GM12878 (cell line): Measurements from ENCODE around the gene CARMIL3. TPM values are rescaled to one million over a fixed set of nuclear protein-coding genes. Genes with fewer than 3 reads are reported as not detected.

Experiments
- ATAC-seq: fragments of 200-7000 bp; cut with Tn5 transposase; 3 replicates; pipeline ENCODE4 v1.9.1; 2020; ENCODE audit warnings: mild to moderate bottlenecking, moderate library complexity
- BruUV-seq: library from RNA; stranded (reverse); fragments of 400-500 nt; replicated peaks from 2 replicates; lab custom pipeline; 2021; lab: Mats Ljungman, UMichigan
- CTCF ChIA-PET: fragments of 300-600 bp; sonication (Branson Sonifier 250); formaldehyde crosslinking; extraction: SDS; loops from one replicate; lab custom pipeline; 2021; ENCODE audit warnings: inconsistent platforms; lab: Yijun Ruan, JAX
- POLR2A ChIA-PET: fragments of 350-600 bp; formaldehyde crosslinking; extraction: SDS; loops from one replicate; lab custom pipeline; 2021; ENCODE audit warnings: inconsistent platforms; lab: Charles Lee
- RAD21 ChIA-PET: fragments of 300-600 bp; sonication (Branson Sonifier 250); formaldehyde crosslinking; loops from one replicate; lab custom pipeline; 2023; ENCODE audit warnings: antibody characterized with exemption; ENCODE audit not compliant: unreplicated experiment; lab: Charles Lee
- SMC1A ChIA-PET: fragments of 300-600 bp; sonication (Branson Sonifier 250); formaldehyde crosslinking; loops from one replicate; lab custom pipeline; 2023; ENCODE audit not compliant: unreplicated experiment, uncharacterized antibody; lab: Charles Lee
- DNase-seq: peaks from one replicate; pipeline ENCODE4 v3.0.0-alpha.2; 2011; ENCODE audit warnings: low read depth, low spot score
- FAIRE-seq: peaks from 3 replicates; lab custom pipeline; 2011; peaks lifted over from hg19 to GRCh38; lab: Jason Lieb, UNC
- H2AFZ ChIP-seq: 2 replicates; pipeline ENCODE4 v1.6.0; 2011; ENCODE audit warnings: low read depth, low read length, control low read depth; ENCODE audit not compliant: control insufficient read depth
- H3K27ac ChIP-seq: 2 replicates; pipeline ENCODE4 v1.5.1; 2011; ENCODE audit warnings: control low read depth; ENCODE audit not compliant: control insufficient read depth, insufficient read depth
- H3K27me3 ChIP-seq, 2 experiments: replicated peaks in 1 of 2; 2 replicates each; pipeline versions ENCODE4 v1.6.0 to v1.6.1; 2011; ENCODE audit warnings: low read length in 1 of 2; ENCODE audit not compliant: control insufficient read depth in 2 of 2, insufficient read depth in 2 of 2
- H3K36me3 ChIP-seq, 2 experiments: 2 replicates each; pipeline ENCODE4 v1.5.1; 2011; ENCODE audit warnings: low read length in 1 of 2; ENCODE audit not compliant: control insufficient read depth in 2 of 2, insufficient read depth in 2 of 2
- H3K4me1 ChIP-seq: 2 replicates; pipeline ENCODE4 v1.6.1; 2011; ENCODE audit warnings: mild to moderate bottlenecking, low read length, moderate library complexity, mixed read lengths; ENCODE audit not compliant: control insufficient read depth, insufficient read depth
- H3K4me2 ChIP-seq: 2 replicates; pipeline ENCODE4 v1.6.0; 2011; ENCODE audit warnings: control low read depth; ENCODE audit not compliant: control insufficient read depth, insufficient read depth
- H3K4me3 ChIP-seq: fragments of 200-600 bp; sonication (generic); 2 replicates; pipeline ENCODE4 v1.5.1; 2016
- H3K79me2 ChIP-seq: 2 replicates; pipeline ENCODE4 v1.6.0; 2011; ENCODE audit warnings: low read length; ENCODE audit not compliant: control insufficient read depth, insufficient read depth
- H3K9ac ChIP-seq: 2 replicates; pipeline ENCODE4 v1.8.0; 2011; ENCODE audit warnings: low read length, control low read depth, mixed read lengths; ENCODE audit not compliant: control insufficient read depth, insufficient read depth
- H3K9me3 ChIP-seq: replicated peaks from 3 replicates; pipeline ENCODE4 v1.5.1; 2011; ENCODE audit warnings: mild to moderate bottlenecking, low read length; ENCODE audit not compliant: control insufficient read depth, insufficient read depth
- H4K20me1 ChIP-seq: 2 replicates; pipeline ENCODE4 v1.6.0; 2011; ENCODE audit not compliant: control insufficient read depth, insufficient read depth
- ATF3 ChIP-seq: IDR thresholded peaks from 2 replicates; pipeline ENCODE4 v1.6.1; 2011; ENCODE audit warnings: low read depth, mild to moderate bottlenecking, low read length, moderate library complexity, borderline replicate concordance; ENCODE audit errors: extremely low read depth
- ATF7 ChIP-seq: fragments of 450-650 bp; IDR thresholded peaks from 2 replicates; pipeline ENCODE4 v1.6.1; 2016; ENCODE audit warnings: low read depth, mild to moderate bottlenecking
- ELK1 ChIP-seq: IDR thresholded peaks from 2 replicates; pipeline ENCODE4 v1.6.1; 2012; ENCODE audit warnings: low read depth, low read length, improper control_type of control experiment
- EP300 ChIP-seq, 2 experiments: fragments of 150-350 bp in 1 of 2; IDR thresholded peaks; 2 replicates each; pipeline ENCODE4 v1.6.1; 2011 to 2012; ENCODE audit warnings: low read depth in 2 of 2, low read length in 2 of 2, borderline replicate concordance in 1 of 2, improper control_type of control experiment in 1 of 2, inconsistent platforms in 1 of 2; ENCODE audit not compliant: control insufficient read depth in 1 of 2
- KDM1A ChIP-seq: fragments of 200-600 bp; sonication (generic); IDR thresholded peaks from 2 replicates; pipeline ENCODE4 v1.6.1; 2016; ENCODE audit warnings: borderline replicate concordance
- PAX5 ChIP-seq: IDR thresholded peaks from 2 replicates; pipeline ENCODE4 v1.6.1; 2011; ENCODE audit warnings: low read depth, low read length, borderline replicate concordance
- RAD21 ChIP-seq: IDR thresholded peaks from 2 replicates; pipeline ENCODE4 v1.6.1; 2011; ENCODE audit warnings: mild to moderate bottlenecking, low read depth, low read length, moderate library complexity; ENCODE audit not compliant: insufficient read depth
- SMC3 ChIP-seq: IDR thresholded peaks from 2 replicates; pipeline ENCODE4 v1.6.1; 2011; ENCODE audit warnings: low read length, improper control_type of control experiment, borderline replicate concordance
- SRF ChIP-seq, 2 experiments: IDR thresholded peaks; 2 replicates each; pipeline ENCODE4 v1.6.1; 2011; ENCODE audit warnings: low read depth in 2 of 2, low read length in 2 of 2, mild to moderate bottlenecking in 1 of 2, moderate library complexity in 1 of 2
- TAF1 ChIP-seq: IDR thresholded peaks from 2 replicates; pipeline ENCODE4 v1.6.1; 2011; ENCODE audit warnings: mild to moderate bottlenecking, low read depth, low read length, borderline replicate concordance
- TCF7 ChIP-seq: IDR thresholded peaks from 2 replicates; pipeline ENCODE4 v1.6.1; 2014; ENCODE audit warnings: antibody characterized with exemption, borderline replicate concordance
- YBX1 ChIP-seq: fragments of 450-650 bp; IDR thresholded peaks from 2 replicates; pipeline ENCODE4 v1.6.1; 2016; ENCODE audit warnings: antibody characterized with exemption
- WGBS: methylation state at CpG from one replicate; pipeline ENCODE4 v1.1.6; 2016; ENCODE audit warnings: low lambda C conversion rate; ENCODE audit not compliant: insufficient replicate concordance, insufficient coverage; ENCODE audit errors: missing lambda C conversion rate; 5-methylcytosine and 5-hydroxymethylcytosine counted together
- in situ Hi-C: fragments of 300-500 bp; cut with MboI; formaldehyde crosslinking; loops from 9 replicates; pipeline ENCODE4 v1.14.3; 2018; ENCODE audit warnings: mixed read lengths
- intact Hi-C: fragments of 100-400 bp; cut with micrococcal nuclease; formaldehyde crosslinking; loops from one replicate; pipeline ENCODE4 v1.14.2; 2022; ENCODE audit not compliant: unreplicated experiment
- polyA plus RNA-seq, 11 experiments: library from polyadenylated mRNA; depleted of rRNA in 4 of 11; unstranded in 6 of 11; stranded (reverse) in 5 of 11; fragments of >200 nt; fragmentation: Nextera tagmentation in 4 of 11; fragmentation: Illumina TruSeq in 1 of 11; extraction: Ambion mirVana in 4 of 11; extraction: Trizol in 1 of 11; gene quantifications; 1 replicate in 1 of 11; 2 replicates in 10 of 11; pipeline versions ENCODE4 v1.2.1 to v1.2.3, GENCODE V29; 2011 to 2016; ENCODE audit warnings: inconsistent platforms in 2 of 11, missing spikeins in 2 of 11, low read depth in 1 of 11
- total RNA-seq, 4 experiments: library from RNA; depleted of rRNA in 3 of 4; stranded (reverse); fragments of >200 nt in 3 of 4; fragmentation: Illumina TruSeq in 1 of 4; extraction: Trizol in 1 of 4; gene quantifications; 2 replicates each; pipeline versions ENCODE4 v1.2.1 to v1.2.3, GENCODE V29; 2013 to 2021
- TF ChIP-seq, protein P1 (sequence below): fragments of 150-350 bp; IDR thresholded peaks from 2 replicates; pipeline ENCODE4 v1.6.1; 2014; ENCODE audit warnings: mild to moderate bottlenecking, low read depth, low read length

The CARMIL3 gene
- total and polyA plus RNA-seq, 10 of the 15 experiments (the other 5 are each of a cell fraction or from before 2014, with no cell fraction given) = 0.09 to 0.32 (median 0.25) TPM; not detected in 3

DNA sequence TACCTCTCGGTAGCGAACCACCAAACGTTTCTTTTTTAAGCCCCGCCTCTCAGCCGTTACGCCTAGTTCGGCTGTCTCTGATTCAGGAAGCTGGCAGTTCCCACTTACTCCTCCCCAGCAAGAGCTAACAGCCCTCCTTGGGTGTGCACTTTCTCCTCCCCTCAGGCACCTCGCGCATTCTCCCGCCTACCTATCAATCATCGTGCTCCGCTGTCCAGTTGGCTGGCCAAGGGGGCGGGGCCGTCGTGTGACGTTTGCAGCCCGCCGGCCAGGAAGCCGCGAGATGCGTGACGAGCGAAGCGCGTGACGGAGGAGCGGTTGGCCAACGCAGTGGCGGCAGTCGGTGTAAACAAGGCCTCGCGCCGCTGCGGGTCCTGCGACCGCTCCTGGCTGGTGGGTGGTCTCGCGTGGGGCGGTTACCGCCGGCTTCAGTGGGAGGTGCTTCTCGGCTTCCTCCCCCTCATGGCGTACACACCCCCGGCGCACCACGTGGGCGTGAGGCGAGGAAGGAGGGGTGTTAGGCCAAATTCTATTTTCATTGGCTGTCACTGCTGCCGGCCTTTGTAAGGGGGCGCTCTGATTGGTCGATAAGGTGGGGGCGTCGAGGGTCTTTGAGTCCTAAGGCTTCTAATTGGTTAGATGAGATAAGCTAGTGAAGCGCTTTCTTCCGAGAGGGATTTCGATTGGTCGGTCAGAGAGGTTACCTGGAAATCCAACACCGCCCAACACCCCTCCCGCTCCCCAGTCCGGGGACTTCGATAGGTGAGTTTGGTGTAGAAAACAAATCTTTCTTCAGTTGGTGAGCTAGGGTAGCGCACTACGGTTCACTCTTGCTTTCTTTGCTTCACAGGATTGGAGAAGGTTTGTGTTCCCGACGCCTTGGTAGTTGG, 63.0 kb downstream of the CARMIL3 start, which contains the start of the genes DCAF11 and NRL:
Gene DCAF11 (plus strand): TSS at position 246 of the 890 bp plus-strand sequence. CDS start 818 bp downstream, outside the sequence.
Gene NRL (minus strand): TSS at position 418 of the 890 bp plus-strand sequence. CDS start 32,101 bp downstream, outside the sequence.
- H3K36me3 ChIP-seq = peaks cover 7 to 23% of the 10 kb centered on the region in 2 experiments
- peak within 1 kb of the TSS; percentile 86 for H2AFZ ChIP-seq
- ChIA-PET CTCF (interaction anchor here (0.7 to 5.9 kb wide), 23 partner anchors 9 to 1020 kb away, joined by 3 to 39 read pairs (median 4); partner anchors contain the start of genes ACIN1, CIDEB, EMC9 and IRF9), POLR2A (interaction anchor here (0.6 to 17.1 kb wide), 20 partner anchors 9 to 316 kb away, joined by 3 to 276 read pairs (median 6); partner anchors contain the start of genes CHMP4A, CIDEB, EMC9 and FITM1), SMC1A (interaction anchor here (0.7 to 7.7 kb wide), 21 partner anchors 9 to 219 kb away, joined by 3 to 70 read pairs (median 6); partner anchors contain the start of genes CHMP4A, IPO4, IRF9 and PCK2), RAD21 (interaction anchor here (0.8 to 5.8 kb wide), 22 partner anchors 9 to 316 kb away, joined by 3 to 69 read pairs (median 6); partner anchors contain the start of genes CARMIL3, EMC9, FITM1 and IPO4)
- in situ Hi-C loops = loop anchor here (25.0 kb wide), 1 partner anchor 802 kb away; the partner anchor contains the start of genes BCL2L2, PABPN1 and PPP1R3E
- under 1% methylated on average over 65 of the region's 65 CpGs for WGBS
- no TSS peak for BruUV-seq
- H3K27ac ChIP-seq = peak within 1 kb of the TSS; percentile 94
- peak within 1 kb of the TSS; percentile 96 for H3K4me3 ChIP-seq
- H3K9me3 ChIP-seq = no peaks in the 10 kb centered on the region
- peaks cover 24% of the 10 kb centered on the region for H3K79me2 ChIP-seq
- no peaks in the 10 kb centered on the region for H4K20me1 ChIP-seq
- ATAC-seq (peak; percentile 92), FAIRE-seq (peak; percentile 98), DNase-seq (peak; percentile 99)
- H3K4me2 ChIP-seq = peak within 1 kb of the TSS; percentile 94
- intact Hi-C loops = loop anchor here (1.0 to 2.0 kb wide), 5 partner anchors 19 to 328 kb away; partner anchors contain the start of genes EMC9, IRF9 and SDR39U1
- H3K27me3 ChIP-seq = no peaks in the 10 kb centered on the region
- H3K4me1 ChIP-seq = peaks cover 5% of the 10 kb centered on the region
- peak within 1 kb of the TSS; percentile 98 for H3K9ac ChIP-seq
- TF ChIP-seq ATF3 = 0 out of 2 replicates have a peak, but pooled peaks have one; percentile 40
- TF ChIP-seq, protein P1, sequence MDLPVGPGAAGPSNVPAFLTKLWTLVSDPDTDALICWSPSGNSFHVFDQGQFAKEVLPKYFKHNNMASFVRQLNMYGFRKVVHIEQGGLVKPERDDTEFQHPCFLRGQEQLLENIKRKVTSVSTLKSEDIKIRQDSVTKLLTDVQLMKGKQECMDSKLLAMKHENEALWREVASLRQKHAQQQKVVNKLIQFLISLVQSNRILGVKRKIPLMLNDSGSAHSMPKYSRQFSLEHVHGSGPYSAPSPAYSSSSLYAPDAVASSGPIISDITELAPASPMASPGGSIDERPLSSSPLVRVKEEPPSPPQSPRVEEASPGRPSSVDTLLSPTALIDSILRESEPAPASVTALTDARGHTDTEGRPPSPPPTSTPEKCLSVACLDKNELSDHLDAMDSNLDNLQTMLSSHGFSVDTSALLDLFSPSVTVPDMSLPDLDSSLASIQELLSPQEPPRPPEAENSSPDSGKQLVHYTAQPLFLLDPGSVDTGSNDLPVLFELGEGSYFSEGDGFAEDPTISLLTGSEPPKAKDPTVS = no peak
- TF ChIP-seq ELK1 = no peak; the same call in 1 of the 2 replicates
- TF ChIP-seq TCF7 = no peak
- no peak for TF ChIP-seq EP300 (IDR thresholded peaks at IDR 0.05; ENCODE audit: borderline replicate concordance in 1 of 2, control insufficient read depth in 1 of 2, low read depth in 2 of 2, low read length in 2 of 2)
- TF ChIP-seq RAD21 = no peak
- TF ChIP-seq ATF7 = no peak; the same call in 1 of the 2 replicates
- peak; percentile 49; the same call in 1 of the 2 replicates for TF ChIP-seq PAX5
- peak; percentile 25; the same call in 1 of the 2 replicates for TF ChIP-seq TAF1
- TF ChIP-seq SRF (IDR thresholded peaks at IDR 0.05; ENCODE audit: low read depth in 2 of 2, low read length in 2 of 2) = peak in 1 of 2 experiments; percentile 33; a peak in 1 of 4 replicates
- TF ChIP-seq YBX1 = no peak
- no peak for TF ChIP-seq SMC3
- no peak for TF ChIP-seq KDM1A
